ENCODE measurements around the gene FLNB. TPM values are rescaled to one million over a fixed set of nuclear protein-coding genes. Genes with fewer than 3 reads are reported as not detected.

FLNB gene
- total RNA-seq, 4 donors from 2014 or later = 61.9 to 114 (median 89.9) TPM

DNA sequence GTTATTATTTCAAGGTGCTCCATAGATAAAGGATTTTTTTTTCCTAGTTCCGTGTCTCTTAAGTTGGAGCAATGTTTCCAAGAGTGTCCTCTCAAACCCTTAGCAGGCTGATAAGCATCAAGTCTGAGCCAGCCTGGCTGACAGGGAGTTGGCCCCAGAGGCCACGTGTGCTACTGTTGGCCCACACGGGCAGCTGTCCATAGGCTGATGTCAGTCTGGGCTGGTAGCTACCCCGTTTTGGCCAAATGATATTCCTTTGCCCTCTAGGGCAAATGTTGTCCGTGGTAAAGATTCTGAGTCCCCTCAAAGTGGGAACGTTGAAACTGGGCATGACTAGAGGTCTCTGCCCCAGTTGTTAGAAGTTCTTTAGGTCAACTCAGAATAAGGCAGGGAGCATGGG is 99.4 kb downstream of the FLNB start:
- Histone ChIP-seq H3K4me1 (peaks cover 0 to 39% (median 35%) of the 10 kb centered on the region in 4 donors), H3K27ac (replicated peaks in 1 of 4) (peak overlapping the region in 1 of 4 donors; percentile 3), H3K27me3 (no peaks in the 10 kb centered on the region), H3K4me3 (no peak overlapping the region), H3K36me3 (peaks cover 43 to 100% (median 84%) of the 10 kb centered on the region in 4 donors), H3K9me3 (no peaks in the 10 kb centered on the region)
- TF ChIP-seq POLR2A (IDR thresholded peaks at IDR 0.05; ENCODE audit: low read depth) = no peak
- TF ChIP-seq POLR2AphosphoS5 (IDR thresholded peaks at IDR 0.05) = no peak
- no peak for TF ChIP-seq EP300 (IDR thresholded peaks at IDR 0.05)
- TF ChIP-seq CTCF (IDR thresholded peaks at IDR 0.05) = no peak
- intact Hi-C loops (cut with DNase I) = no loop called here
- no peak for DNase-seq (ENCODE audit: extremely low spot score)
- WGBS = 73% methylated on average over 6 of the region's 6 CpGs

GRCh38 chr3:58109752-58110151 is 101.5 kb downstream of the FLNB start:
- H3K9me3 ChIP-seq = no peaks in the 10 kb centered on the region
- H3K4me1 ChIP-seq = peaks cover 0 to 17% (median 14%) of the 10 kb centered on the region in 4 donors
- no peak overlapping the region for H3K4me3 ChIP-seq
- peaks cover 62 to 100% (median 96%) of the 10 kb centered on the region in 4 donors for H3K36me3 ChIP-seq
- H3K27me3 ChIP-seq = no peaks in the 10 kb centered on the region
- H3K27ac ChIP-seq (replicated peaks in 1 of 4) = no peak overlapping the region
- intact Hi-C loops (cut with DNase I) = no loop called here
- DNase-seq (ENCODE audit: extremely low spot score) = no peak
- no peak for TF ChIP-seq CTCF (IDR thresholded peaks at IDR 0.05)
- 84% methylated on average over 5 of the region's 5 CpGs for WGBS

GRCh38 chr3:58111513-58112184 is 103.4 kb downstream of the FLNB start:
- H3K27me3 ChIP-seq = no peaks in the 10 kb centered on the region
- intact Hi-C loops (cut with DNase I) = no loop called here
- H3K4me1 ChIP-seq = peaks cover 0 to 23% (median 21%) of the 10 kb centered on the region in 4 donors
- no peaks in the 10 kb centered on the region for H3K9me3 ChIP-seq
- no peak overlapping the region for H3K4me3 ChIP-seq
- H3K27ac ChIP-seq (replicated peaks in 1 of 4) = peak overlapping the region; percentile 34 to 58 (median 44)
- WGBS = 74% methylated on average over 6 of the region's 11 CpGs
- no peak for TF ChIP-seq POLR2AphosphoS5 (IDR thresholded peaks at IDR 0.05)
- no peak for TF ChIP-seq POLR2A (IDR thresholded peaks at IDR 0.05; ENCODE audit: low read depth)
- no peak for TF ChIP-seq CTCF (IDR thresholded peaks at IDR 0.05)
- no peak for TF ChIP-seq EP300 (IDR thresholded peaks at IDR 0.05)
- peaks cover 51 to 97% (median 87%) of the 10 kb centered on the region in 4 donors for H3K36me3 ChIP-seq
- DNase-seq (ENCODE audit: extremely low spot score) = no peak

GRCh38 chr3:58112185-58112535 is 103.9 kb downstream of the FLNB start:
- Histone ChIP-seq H3K4me1 (peaks cover 0 to 28% (median 26%) of the 10 kb centered on the region in 4 donors), H3K27ac (replicated peaks in 1 of 4) (peak overlapping the region in 2 of 4 donors; percentile 53 to 58), H3K27me3 (no peaks in the 10 kb centered on the region), H3K4me3 (no peak overlapping the region), H3K9me3 (no peaks in the 10 kb centered on the region), H3K36me3 (peaks cover 51 to 92% (median 83%) of the 10 kb centered on the region in 4 donors)
- intact Hi-C loops (cut with DNase I) = no loop called here
- no peak for DNase-seq (ENCODE audit: extremely low spot score)
- 92% methylated on average over 5 of the region's 6 CpGs for WGBS
- TF ChIP-seq CTCF (IDR thresholded peaks at IDR 0.05) = no peak
- TF ChIP-seq POLR2AphosphoS5 (IDR thresholded peaks at IDR 0.05) = no peak
- TF ChIP-seq POLR2A (IDR thresholded peaks at IDR 0.05; ENCODE audit: low read depth) = no peak
- no peak for TF ChIP-seq EP300 (IDR thresholded peaks at IDR 0.05)

GRCh38 chr3:58115175-58115574 is 107.0 kb downstream of the FLNB start:
- intact Hi-C loops (cut with DNase I) = no loop called here
- Histone ChIP-seq H3K27me3 (no peaks in the 10 kb centered on the region), H3K9me3 (no peaks in the 10 kb centered on the region), H3K4me3 (no peak overlapping the region), H3K4me1 (peaks cover 19 to 58% (median 56%) of the 10 kb centered on the region in 4 donors), H3K36me3 (peaks cover 35 to 79% (median 64%) of the 10 kb centered on the region in 4 donors), H3K27ac (replicated peaks in 1 of 4) (peak overlapping the region in 3 of 4 donors; percentile 35 to 77 (median 77))
- TF ChIP-seq POLR2A (IDR thresholded peaks at IDR 0.05; ENCODE audit: low read depth) = no peak
- no peak for TF ChIP-seq EP300 (IDR thresholded peaks at IDR 0.05)
- no peak for TF ChIP-seq CTCF (IDR thresholded peaks at IDR 0.05)
- no peak for TF ChIP-seq POLR2AphosphoS5 (IDR thresholded peaks at IDR 0.05)
- DNase-seq (ENCODE audit: extremely low spot score) = no peak
- 96% methylated on average over 6 of the region's 6 CpGs for WGBS

Data from esophagus muscularis mucosa (tissue), 4 donors.